ENCODE data around the gene ANO6. TPM values are rescaled to one million over a fixed set of nuclear protein-coding genes. Genes with fewer than 3 reads are reported as not detected.
A peak's percentile ranks its signal among the peaks of the same experiment; 100 is the strongest.

The ANO6 gene
- total RNA-seq, 1 donor from 2014 or later: 32.0 TPM

- H3K4me1 Mint-ChIP-seq: no peaks in the 10 kb centered on the region
- TF ChIP-seq, protein P1, sequence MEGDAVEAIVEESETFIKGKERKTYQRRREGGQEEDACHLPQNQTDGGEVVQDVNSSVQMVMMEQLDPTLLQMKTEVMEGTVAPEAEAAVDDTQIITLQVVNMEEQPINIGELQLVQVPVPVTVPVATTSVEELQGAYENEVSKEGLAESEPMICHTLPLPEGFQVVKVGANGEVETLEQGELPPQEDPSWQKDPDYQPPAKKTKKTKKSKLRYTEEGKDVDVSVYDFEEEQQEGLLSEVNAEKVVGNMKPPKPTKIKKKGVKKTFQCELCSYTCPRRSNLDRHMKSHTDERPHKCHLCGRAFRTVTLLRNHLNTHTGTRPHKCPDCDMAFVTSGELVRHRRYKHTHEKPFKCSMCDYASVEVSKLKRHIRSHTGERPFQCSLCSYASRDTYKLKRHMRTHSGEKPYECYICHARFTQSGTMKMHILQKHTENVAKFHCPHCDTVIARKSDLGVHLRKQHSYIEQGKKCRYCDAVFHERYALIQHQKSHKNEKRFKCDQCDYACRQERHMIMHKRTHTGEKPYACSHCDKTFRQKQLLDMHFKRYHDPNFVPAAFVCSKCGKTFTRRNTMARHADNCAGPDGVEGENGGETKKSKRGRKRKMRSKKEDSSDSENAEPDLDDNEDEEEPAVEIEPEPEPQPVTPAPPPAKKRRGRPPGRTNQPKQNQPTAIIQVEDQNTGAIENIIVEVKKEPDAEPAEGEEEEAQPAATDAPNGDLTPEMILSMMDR (conservative IDR thresholded peaks at IDR 0.05): no peak
- peaks cover 3% of the 10 kb centered on the region for H3K36me3 Mint-ChIP-seq (ENCODE audit: low read depth)
- H3K27me3 Mint-ChIP-seq (ENCODE audit: low read depth): no peaks in the 10 kb centered on the region
- no peaks in the 10 kb centered on the region for H3K9me3 Mint-ChIP-seq
- no peak for DNase-seq (ENCODE audit: low read depth, low spot score)
- H3K4me3 Mint-ChIP-seq: no peak overlapping the region
- H3K27ac Mint-ChIP-seq (ENCODE audit: unreplicated experiment): no peak overlapping the region
Observed at GRCh38 chr12:45342171-45342570, 126.3 kb downstream of the ANO6 start.

DNA sequence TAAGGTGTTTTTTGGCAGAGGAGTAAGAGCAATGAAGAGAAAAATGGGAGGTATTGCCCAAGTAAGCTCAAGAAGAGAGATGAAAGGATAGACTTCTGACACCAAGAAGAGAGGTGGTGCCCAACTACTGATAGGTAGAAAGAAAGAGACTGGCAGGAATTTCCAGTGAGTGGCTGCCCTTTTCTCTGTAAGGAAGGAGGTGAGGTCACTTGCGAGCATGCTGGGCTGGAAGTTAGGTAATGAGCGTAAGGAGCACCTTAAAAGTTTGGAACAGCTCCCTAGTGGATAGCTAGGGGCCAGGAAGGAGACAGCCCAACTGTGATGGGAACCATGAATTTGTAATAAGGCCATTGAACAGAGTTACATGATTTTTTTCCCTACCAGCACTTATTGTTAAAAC lies 127.0 kb downstream of the ANO6 start:
- DNase-seq (ENCODE audit: low read depth, low spot score): no peak
- TF ChIP-seq, protein P1 (conservative IDR thresholded peaks at IDR 0.05): no peak
- H3K27ac Mint-ChIP-seq (ENCODE audit: unreplicated experiment): peak overlapping the region; percentile 68

GRCh38 chr12:45343269-45344051 lies 127.6 kb downstream of the ANO6 start:
- TF ChIP-seq, protein P1 (conservative IDR thresholded peaks at IDR 0.05): no peak

More for the DNA sequence above, 127.0 kb downstream of the ANO6 start:
- no peaks in the 10 kb centered on the region for H3K9me3 Mint-ChIP-seq
- no peaks in the 10 kb centered on the region for H3K27me3 Mint-ChIP-seq (ENCODE audit: low read depth)
- H3K4me3 Mint-ChIP-seq: no peak overlapping the region
- H3K4me1 Mint-ChIP-seq: no peaks in the 10 kb centered on the region
- H3K36me3 Mint-ChIP-seq (ENCODE audit: low read depth): peaks cover 3% of the 10 kb centered on the region

GRCh38 chr12:45348311-45348710 lies 132.4 kb downstream of the ANO6 start:
- no peaks in the 10 kb centered on the region for H3K4me1 Mint-ChIP-seq
- DNase-seq (ENCODE audit: low read depth, low spot score): no peak
- TF ChIP-seq, protein P1 (conservative IDR thresholded peaks at IDR 0.05): no peak
- no peaks in the 10 kb centered on the region for H3K9me3 Mint-ChIP-seq
- no peak overlapping the region for H3K27ac Mint-ChIP-seq (ENCODE audit: unreplicated experiment)
- H3K27me3 Mint-ChIP-seq (ENCODE audit: low read depth): no peaks in the 10 kb centered on the region
- peaks cover 34% of the 10 kb centered on the region for H3K36me3 Mint-ChIP-seq (ENCODE audit: low read depth)
- no peak overlapping the region for H3K4me3 Mint-ChIP-seq

More at GRCh38 chr12:45343269-45344051, 127.6 kb downstream of the ANO6 start:
- no peak overlapping the region for H3K27ac Mint-ChIP-seq (ENCODE audit: unreplicated experiment)
- H3K4me1 Mint-ChIP-seq: no peaks in the 10 kb centered on the region
- H3K27me3 Mint-ChIP-seq (ENCODE audit: low read depth): no peaks in the 10 kb centered on the region
- H3K4me3 Mint-ChIP-seq: no peak overlapping the region
- no peak for DNase-seq (ENCODE audit: low read depth, low spot score)
- no peaks in the 10 kb centered on the region for H3K9me3 Mint-ChIP-seq
- H3K36me3 Mint-ChIP-seq (ENCODE audit: low read depth): peaks cover 7% of the 10 kb centered on the region

DNA sequence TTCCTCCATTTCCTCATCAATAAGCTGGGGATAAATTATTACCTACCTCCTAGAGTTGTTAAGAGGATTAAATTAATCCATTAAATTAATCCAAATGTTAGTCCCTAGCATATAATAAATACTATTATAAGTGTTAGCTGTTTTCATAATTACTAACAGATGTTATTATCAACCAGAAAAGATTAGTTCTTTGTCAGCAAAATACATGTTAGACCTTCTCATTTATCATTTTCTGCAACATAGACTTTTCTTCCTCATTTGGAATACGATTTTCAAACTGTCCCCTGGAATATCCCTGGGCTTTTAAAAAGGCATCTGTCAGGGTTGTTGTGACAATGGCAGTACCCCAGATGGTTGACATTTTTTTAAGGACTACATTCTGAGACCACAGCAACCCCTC lies 133.1 kb downstream of the ANO6 start:
- H3K27ac Mint-ChIP-seq (ENCODE audit: unreplicated experiment): no peak overlapping the region
- H3K4me3 Mint-ChIP-seq: no peak overlapping the region
- no peaks in the 10 kb centered on the region for H3K27me3 Mint-ChIP-seq (ENCODE audit: low read depth)
- H3K4me1 Mint-ChIP-seq: peaks cover 5% of the 10 kb centered on the region
- TF ChIP-seq, protein P1 (conservative IDR thresholded peaks at IDR 0.05): no peak
- H3K9me3 Mint-ChIP-seq: no peaks in the 10 kb centered on the region
- H3K36me3 Mint-ChIP-seq (ENCODE audit: low read depth): peaks cover 37% of the 10 kb centered on the region
- DNase-seq (ENCODE audit: low read depth, low spot score): no peak

Data from neural crest cell (in vitro differentiated cells).